Nephron (organoid): ENCODE results near the gene PLB1.

Source experiments
- H3K27ac Mint-ChIP-seq, 3 experiments: 2 replicates each; pipeline ENCODE4 v1.8.0; 2020; ENCODE audit warnings: mixed read lengths in 3 of 3, mild to moderate bottlenecking in 2 of 3, moderate library complexity in 1 of 3
- H3K27me3 Mint-ChIP-seq: 2 replicates; pipeline ENCODE4 v1.8.0; 2021; ENCODE audit warnings: low read depth, mild to moderate bottlenecking, moderate library complexity, mixed read lengths
- H3K36me3 Mint-ChIP-seq: 2 replicates; pipeline ENCODE4 v1.8.0; 2020; ENCODE audit warnings: low read depth, mixed read lengths
- H3K4me1 Mint-ChIP-seq: 2 replicates; pipeline ENCODE4 v1.8.0; 2020; ENCODE audit warnings: mixed read lengths
- H3K4me3 Mint-ChIP-seq, 3 experiments: 2 replicates each; pipeline ENCODE4 v1.8.0; 2020; ENCODE audit warnings: mild to moderate bottlenecking in 3 of 3, mixed read lengths in 3 of 3, moderate library complexity in 2 of 3
- H3K9me3 Mint-ChIP-seq: 2 replicates; pipeline ENCODE4 v1.8.0; 2020; ENCODE audit warnings: mixed read lengths
- CTCF ChIP-seq, 3 experiments: fragments of 200-600 bp; sonication (generic); IDR thresholded peaks; one replicate each; pipeline ENCODE4 v1.5.0; 2021; ENCODE audit warnings: antibody characterized with exemption in 3 of 3; ENCODE audit not compliant: unreplicated experiment in 3 of 3

The PLB1 gene

GRCh38 chr2:28463211-28463816, 32.5 kb upstream of the PLB1 start:
- Mint-ChIP-seq H3K27ac (no peak overlapping the region), H3K27me3 (peaks cover 12% of the 10 kb centered on the region), H3K9me3 (peaks cover 26% of the 10 kb centered on the region), H3K4me3 (no peak overlapping the region), H3K36me3 (no peaks in the 10 kb centered on the region), H3K4me1 (no peaks in the 10 kb centered on the region)
- TF ChIP-seq CTCF (IDR thresholded peaks at IDR 0.05; ENCODE audit: unreplicated experiment in 3 of 3) = no peak

DNA sequence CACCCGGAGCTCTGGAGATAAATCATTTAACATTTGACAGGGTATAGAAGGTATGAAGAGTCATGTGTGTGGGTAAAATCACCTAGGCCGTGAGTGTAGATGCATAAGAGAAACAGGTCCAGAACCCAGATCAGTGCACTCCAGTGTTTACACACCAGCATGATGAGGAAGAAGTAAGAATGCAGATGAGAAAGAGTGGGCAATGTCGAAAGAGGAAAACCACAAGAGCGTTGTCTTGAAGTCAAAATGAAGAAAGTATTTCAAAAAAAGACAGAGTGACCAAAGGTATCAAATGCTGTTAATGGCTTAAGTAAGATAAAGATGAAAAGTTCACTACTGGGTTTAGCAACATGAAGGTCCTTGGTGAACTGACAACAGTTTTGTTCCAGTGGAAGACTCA, 32.0 kb upstream of the PLB1 start:
- no peak for TF ChIP-seq CTCF (IDR thresholded peaks at IDR 0.05; ENCODE audit: unreplicated experiment in 3 of 3)
- peaks cover 26% of the 10 kb centered on the region for H3K9me3 Mint-ChIP-seq
- peaks cover 12% of the 10 kb centered on the region for H3K27me3 Mint-ChIP-seq
- H3K27ac Mint-ChIP-seq = no peak overlapping the region
- no peak overlapping the region for H3K4me3 Mint-ChIP-seq
- no peaks in the 10 kb centered on the region for H3K36me3 Mint-ChIP-seq
- H3K4me1 Mint-ChIP-seq = no peaks in the 10 kb centered on the region

DNA sequence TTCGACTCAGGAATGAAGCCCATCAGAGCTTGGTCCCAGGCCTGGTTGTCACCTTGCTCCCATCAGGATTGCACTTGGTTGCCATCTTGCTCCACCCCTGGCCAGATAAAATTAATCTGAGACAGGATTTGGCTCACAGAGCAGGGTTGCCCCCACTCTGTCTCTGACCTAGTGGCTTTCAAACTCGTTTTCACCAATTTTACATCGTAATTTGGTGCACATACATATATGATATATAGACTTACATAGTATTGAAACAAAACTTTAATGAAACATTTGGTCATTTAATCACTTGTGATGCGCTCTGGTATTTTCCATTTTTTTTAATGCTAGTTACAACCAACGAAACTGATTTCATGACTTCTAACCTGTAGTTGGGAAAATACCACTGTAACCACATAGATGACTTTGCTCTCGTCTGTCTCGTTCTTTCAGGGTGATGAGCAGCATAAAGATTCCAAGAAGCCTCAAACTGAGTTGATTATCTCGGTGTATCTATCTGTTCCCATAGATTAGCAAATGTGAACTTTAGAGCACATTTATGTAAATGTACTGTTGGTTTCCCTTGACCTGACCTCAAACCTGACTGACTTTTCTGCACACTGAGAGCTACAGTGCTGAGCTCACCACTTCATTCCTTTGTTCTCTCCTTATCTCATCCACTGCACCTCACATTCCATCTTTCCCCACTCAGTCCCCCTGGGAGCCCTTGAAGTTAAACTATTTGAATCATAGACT, 30.5 kb upstream of the PLB1 start:
- H3K36me3 Mint-ChIP-seq = no peaks in the 10 kb centered on the region
- peaks cover 4% of the 10 kb centered on the region for H3K4me1 Mint-ChIP-seq
- H3K27ac Mint-ChIP-seq = no peak overlapping the region
- TF ChIP-seq CTCF (IDR thresholded peaks at IDR 0.05; ENCODE audit: unreplicated experiment in 3 of 3) = no peak
- H3K4me3 Mint-ChIP-seq = no peak overlapping the region
- H3K27me3 Mint-ChIP-seq = peaks cover 12% of the 10 kb centered on the region
- H3K9me3 Mint-ChIP-seq = peaks cover 26% of the 10 kb centered on the region

DNA sequence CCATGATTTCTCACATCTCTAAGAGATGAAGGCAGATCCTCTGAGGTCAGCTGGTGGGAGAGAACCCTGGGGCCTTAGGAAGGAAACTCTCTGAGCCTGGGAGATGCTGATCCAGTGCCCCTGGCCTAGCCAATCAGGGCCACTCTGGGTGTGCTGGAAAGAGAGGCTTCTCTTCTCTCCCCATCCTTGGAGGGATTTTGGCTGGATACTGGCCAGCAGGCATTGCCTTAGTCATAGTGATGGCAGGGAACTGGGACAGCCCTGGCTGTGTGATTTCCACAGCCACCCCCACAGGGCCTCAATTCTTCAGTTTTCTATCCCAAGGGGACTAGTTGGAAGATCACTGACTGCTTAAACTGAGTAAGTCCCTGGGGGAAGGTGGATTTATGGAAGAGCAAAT, 26.6 kb upstream of the PLB1 start:
- TF ChIP-seq CTCF (IDR thresholded peaks at IDR 0.05; ENCODE audit: unreplicated experiment in 3 of 3) = no peak
- Mint-ChIP-seq H3K4me3 (no peak overlapping the region), H3K36me3 (no peaks in the 10 kb centered on the region), H3K27ac (no peak overlapping the region), H3K27me3 (peaks cover 7% of the 10 kb centered on the region), H3K9me3 (peaks cover 6% of the 10 kb centered on the region), H3K4me1 (peaks cover 4% of the 10 kb centered on the region)

DNA sequence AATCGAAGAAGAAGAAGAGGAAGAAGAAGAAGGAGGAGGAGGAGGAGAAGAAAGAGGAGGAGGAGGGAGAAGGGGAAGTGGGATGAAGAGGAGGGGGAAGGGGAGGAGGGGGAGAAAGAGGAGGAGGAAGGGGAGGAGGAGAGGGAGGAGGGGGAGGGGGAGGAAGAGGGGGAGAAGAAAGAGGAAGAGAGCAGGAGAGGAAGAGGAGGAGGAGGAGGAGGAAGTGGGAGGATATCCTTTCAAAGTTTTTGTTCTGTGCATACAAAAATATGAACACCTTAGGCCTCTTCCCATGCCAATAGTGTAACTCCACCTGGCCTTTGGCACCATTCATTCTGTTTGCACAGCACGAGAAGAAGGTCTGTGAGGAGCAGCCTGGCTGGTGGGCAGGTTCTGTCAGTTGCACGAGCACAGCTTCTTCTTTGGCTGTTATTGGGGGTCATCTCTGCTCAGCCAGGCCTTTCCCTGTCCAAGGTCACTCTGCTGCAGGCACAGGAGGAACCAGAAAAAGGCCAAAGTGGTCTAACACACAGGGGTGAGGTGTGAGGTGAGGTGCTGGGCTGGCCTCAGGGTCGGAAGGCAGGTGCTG, 25.8 kb upstream of the PLB1 start:
- Mint-ChIP-seq H3K4me1 (peaks cover 4% of the 10 kb centered on the region), H3K9me3 (peaks cover 7% of the 10 kb centered on the region), H3K27ac (no peak overlapping the region), H3K27me3 (peaks cover 7% of the 10 kb centered on the region), H3K4me3 (no peak overlapping the region), H3K36me3 (no peaks in the 10 kb centered on the region)
- no peak for TF ChIP-seq CTCF (IDR thresholded peaks at IDR 0.05; ENCODE audit: unreplicated experiment in 3 of 3)
